Glutamatergic neuron (in vitro differentiated cells): ENCODE measurements around the gene RNASET2. TPM values are rescaled to one million over a fixed set of nuclear protein-coding genes. Genes with fewer than 3 reads are reported as not detected.

Experiments used
- DNase-seq: peaks from one replicate; pipeline ENCODE4 v3.0.0; 2022
- H3K27ac Mint-ChIP-seq: one replicate; pipeline ENCODE4 v1.8.0; 2020; ENCODE audit warnings: mild to moderate bottlenecking, mixed read lengths, inconsistent platforms; ENCODE audit not compliant: unreplicated experiment
- H3K27me3 Mint-ChIP-seq: one replicate; pipeline ENCODE4 v1.8.0; 2020; ENCODE audit warnings: mild to moderate bottlenecking, moderate library complexity, mixed read lengths, inconsistent platforms; ENCODE audit not compliant: unreplicated experiment
- H3K36me3 Mint-ChIP-seq: one replicate; pipeline ENCODE4 v1.8.0; 2020; ENCODE audit warnings: mild to moderate bottlenecking, mixed read lengths, inconsistent platforms; ENCODE audit not compliant: unreplicated experiment
- H3K4me1 Mint-ChIP-seq: one replicate; pipeline ENCODE4 v1.8.0; 2020; ENCODE audit warnings: mild to moderate bottlenecking, low read depth, mixed read lengths, inconsistent platforms; ENCODE audit not compliant: unreplicated experiment
- H3K4me3 Mint-ChIP-seq: one replicate; pipeline ENCODE4 v1.8.0; 2020; ENCODE audit warnings: mild to moderate bottlenecking, mixed read lengths, inconsistent platforms; ENCODE audit not compliant: unreplicated experiment
- H3K9me3 Mint-ChIP-seq: one replicate; pipeline ENCODE4 v1.8.0; 2020; ENCODE audit warnings: mild to moderate bottlenecking, moderate library complexity, mixed read lengths, inconsistent platforms; ENCODE audit not compliant: unreplicated experiment
- CTCF ChIP-seq: fragments of 200-600 bp; sonication (generic); IDR thresholded peaks from one replicate; pipeline ENCODE4 v1.5.0; 2021; ENCODE audit not compliant: partially characterized antibody, unreplicated experiment
- total RNA-seq: library from RNA; stranded (reverse); fragmentation: NEBNext Ultra II Directional; extraction: Animal tissue kit (Norgen Biotek cat#: 25700); gene quantifications from one replicate; pipeline ENCODE4 v1.2.1, GENCODE V29; 2021; ENCODE audit not compliant: unreplicated experiment

The RNASET2 gene
- total RNA-seq, 1 donor from 2014 or later: 2.2 TPM

- TF ChIP-seq CTCF: no peak
- Mint-ChIP-seq H3K4me1 (no peaks in the 10 kb centered on the region), H3K36me3 (no peaks in the 10 kb centered on the region), H3K4me3 (peak within 1 kb of the TSS; percentile 83), H3K27me3 (no peaks in the 10 kb centered on the region), H3K27ac (no peak within 1 kb of the TSS), H3K9me3 (no peaks in the 10 kb centered on the region)
- DNase-seq: peak; percentile 98
Observed at GRCh38 chr6:166999145-166999883, 43.0 kb upstream of the RNASET2 start, which contains the start of gene CEP43. Gene CEP43, plus strand, starts transcription at chr6:166999397. Its CDS starts 16 bp downstream, at chr6:166999413.

- Mint-ChIP-seq H3K27ac (no peak overlapping the region), H3K27me3 (no peaks in the 10 kb centered on the region), H3K4me3 (peak overlapping the region; percentile 72), H3K9me3 (no peaks in the 10 kb centered on the region), H3K4me1 (no peaks in the 10 kb centered on the region), H3K36me3 (no peaks in the 10 kb centered on the region)
- TF ChIP-seq CTCF: no peak
- peak; percentile 38 for DNase-seq
Observed at GRCh38 chr6:166998256-166999144, 42.1 kb upstream of the RNASET2 start.

GRCh38 chr6:166997768-166998255 is 41.5 kb upstream of the RNASET2 start:
- H3K27ac Mint-ChIP-seq: no peak overlapping the region
- H3K4me1 Mint-ChIP-seq: no peaks in the 10 kb centered on the region
- H3K9me3 Mint-ChIP-seq: no peaks in the 10 kb centered on the region
- peak; percentile 64 for DNase-seq
- H3K36me3 Mint-ChIP-seq: no peaks in the 10 kb centered on the region
- TF ChIP-seq CTCF: peak; percentile 34
- peak overlapping the region; percentile 17 for H3K4me3 Mint-ChIP-seq
- no peaks in the 10 kb centered on the region for H3K27me3 Mint-ChIP-seq

- no peak overlapping the region for H3K27ac Mint-ChIP-seq
- no peaks in the 10 kb centered on the region for H3K9me3 Mint-ChIP-seq
- TF ChIP-seq CTCF: no peak
- H3K36me3 Mint-ChIP-seq: no peaks in the 10 kb centered on the region
- H3K4me3 Mint-ChIP-seq: peak overlapping the region; percentile 17
- no peaks in the 10 kb centered on the region for H3K27me3 Mint-ChIP-seq
- no peak for DNase-seq
- H3K4me1 Mint-ChIP-seq: no peaks in the 10 kb centered on the region
Observed at GRCh38 chr6:166997348-166997747, 41.0 kb upstream of the RNASET2 start.
